GM19240 (cell line): ENCODE measurements around the gene IRF7.

Experiments used
- DNase-seq: peaks from one replicate; pipeline ENCODE4 v3.0.0; 2011; ENCODE audit warnings: low spot score; ENCODE audit not compliant: insufficient read length

The IRF7 gene

GRCh38 chr11:621838-622237, 6.1 kb upstream of the IRF7 start:
- no peak for DNase-seq

GRCh38 chr11:620935-621814, 5.4 kb upstream of the IRF7 start:
- no peak for DNase-seq

- no peak for DNase-seq
Observed at GRCh38 chr11:620201-620600, 4.5 kb upstream of the IRF7 start.

DNA sequence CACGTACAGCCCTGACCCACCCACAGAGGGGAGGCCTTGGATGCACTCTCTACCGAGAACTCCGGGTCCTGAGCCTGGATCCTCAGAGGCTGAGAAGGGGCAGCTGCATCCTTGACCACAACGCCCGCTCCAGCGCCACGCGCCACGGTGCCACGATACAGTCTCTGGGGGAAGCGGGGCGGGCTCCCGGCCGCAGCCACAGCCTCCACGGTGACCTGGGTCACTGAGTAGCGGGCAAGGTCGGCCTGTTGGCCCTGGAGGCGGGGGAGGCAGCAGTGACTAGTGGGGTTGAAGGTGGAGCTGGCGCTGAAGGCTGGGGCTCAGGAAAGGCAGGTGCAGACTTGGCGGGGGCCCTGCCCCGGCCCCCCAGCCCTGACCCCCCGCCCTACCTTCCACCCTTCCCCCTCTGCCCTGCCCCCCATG, 3.9 kb upstream of the IRF7 start:
- DNase-seq: no peak

GRCh38 chr11:618856-619627, 3.3 kb upstream of the IRF7 start:
- no peak for DNase-seq

DNA sequence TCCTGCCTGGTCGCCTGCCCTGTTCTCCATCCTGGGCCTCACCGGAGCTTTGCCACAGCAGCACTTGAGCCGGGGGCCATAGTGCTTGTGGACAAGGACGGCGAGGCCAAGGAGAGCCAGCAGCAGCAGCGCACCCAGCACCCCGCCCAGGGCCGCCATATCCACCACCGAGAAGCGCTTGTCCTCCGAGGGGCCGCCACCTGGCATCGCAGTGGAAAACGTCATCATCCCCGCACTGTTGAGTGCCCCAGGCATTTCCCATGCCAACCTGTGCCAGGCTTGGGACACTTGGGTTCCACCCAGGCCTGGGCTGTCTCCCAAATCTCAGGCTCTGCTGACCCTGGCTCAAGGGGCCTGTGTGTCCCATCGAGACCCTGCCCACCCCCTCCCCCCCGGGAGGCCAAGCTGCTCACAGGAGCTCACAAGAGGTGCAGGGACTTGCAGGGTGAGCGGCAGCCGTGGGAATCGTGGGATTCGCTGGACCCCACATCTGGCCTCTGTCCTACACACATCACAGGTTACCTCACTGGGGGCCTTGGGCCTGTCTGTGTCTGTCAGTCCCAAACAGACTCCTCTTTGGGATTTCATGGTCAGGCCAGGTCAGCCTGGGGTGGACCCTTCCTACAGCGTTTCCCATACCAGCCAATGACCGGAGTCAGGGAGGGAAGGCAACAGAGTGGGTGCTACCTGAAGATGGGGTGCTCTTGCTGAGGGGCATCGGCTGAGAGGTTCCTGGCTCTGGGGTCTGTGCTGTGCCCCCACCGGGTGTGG, 2.3 kb upstream of the IRF7 start:
- no peak for DNase-seq

DNA sequence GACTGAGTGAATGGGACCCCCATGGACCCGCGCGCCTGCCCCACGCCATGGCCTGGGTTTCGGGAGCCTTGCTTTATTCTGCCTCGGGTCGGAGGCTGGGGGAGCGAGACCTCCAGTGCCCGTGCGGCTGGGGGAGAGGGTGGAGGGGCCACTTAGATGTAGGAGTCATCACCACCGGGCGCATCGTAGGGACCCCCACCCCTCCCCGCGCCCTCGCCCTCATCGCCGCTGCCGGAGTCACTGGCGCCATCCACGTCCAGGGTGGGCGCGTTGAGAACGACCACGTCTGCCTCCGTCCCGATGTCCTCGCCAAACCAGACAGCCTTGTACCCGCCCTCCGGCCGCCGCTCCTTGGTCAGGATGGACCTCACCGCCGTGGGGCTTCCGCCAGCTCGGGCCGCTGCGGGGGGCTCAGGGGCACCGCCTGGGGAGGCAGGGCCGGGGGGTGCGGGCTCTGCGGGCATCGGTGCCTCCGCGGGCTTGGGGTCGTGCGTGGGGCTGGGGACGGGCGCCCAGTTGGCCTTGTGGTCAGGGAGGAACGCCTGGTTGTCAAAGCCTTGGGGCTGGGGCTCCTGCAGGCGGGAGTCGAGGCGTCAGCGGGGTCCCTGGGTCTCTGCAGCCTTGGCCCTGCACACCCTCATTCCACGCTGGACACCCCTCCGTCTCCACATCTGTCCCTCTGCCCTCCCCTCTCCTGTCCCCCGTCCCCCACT, 1.6 kb upstream of the IRF7 start:
- DNase-seq: no peak

DNA sequence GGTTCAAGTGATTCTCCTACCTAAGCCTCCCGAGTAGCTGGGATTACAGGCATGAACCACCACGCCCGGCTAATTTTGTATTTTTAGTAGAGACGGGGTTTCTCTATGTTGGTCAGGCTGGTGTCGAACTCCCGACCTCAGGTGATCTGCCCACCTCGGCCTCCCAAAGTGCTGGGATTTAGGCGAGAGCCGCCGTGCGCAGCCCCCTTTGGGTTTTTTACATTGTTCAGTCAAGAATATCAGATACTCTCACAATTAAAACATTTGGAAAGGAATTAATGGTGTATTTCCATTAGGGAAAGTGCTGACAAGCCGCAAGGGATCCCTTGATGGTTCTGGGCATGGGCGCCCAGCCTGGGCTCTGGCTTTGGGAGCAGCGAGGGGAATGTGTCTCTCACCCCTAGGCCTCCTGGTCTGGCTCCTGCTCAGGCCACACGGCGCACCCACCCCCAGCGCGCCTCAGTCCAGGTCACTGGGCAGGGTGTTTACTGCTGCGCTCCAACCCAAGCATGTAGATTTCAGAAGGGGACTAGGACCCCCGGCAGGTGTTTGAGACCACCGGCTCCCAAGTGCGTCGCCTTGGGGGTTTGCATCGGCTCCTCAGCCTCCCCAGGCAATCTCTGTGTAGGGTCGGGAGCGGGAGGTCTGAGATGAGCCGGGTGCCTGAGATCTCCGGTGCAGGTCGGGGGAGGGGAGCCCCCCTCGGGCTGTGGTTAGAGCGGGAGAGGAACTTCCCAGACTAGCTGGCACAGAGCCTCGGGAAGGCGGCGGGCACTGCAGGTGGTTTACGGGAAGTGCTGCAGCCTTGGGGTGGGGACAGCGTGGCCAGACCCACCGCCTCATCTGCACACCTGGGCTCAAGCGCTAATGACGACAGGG, 809 bp upstream of the IRF7 start:
- DNase-seq: no peak

- DNase-seq: no peak
Observed at GRCh38 chr11:614623-615503, 887 bp downstream of the IRF7 start.

- no peak for DNase-seq
Observed at GRCh38 chr11:614021-614622, 1.6 kb downstream of the IRF7 start.

DNA sequence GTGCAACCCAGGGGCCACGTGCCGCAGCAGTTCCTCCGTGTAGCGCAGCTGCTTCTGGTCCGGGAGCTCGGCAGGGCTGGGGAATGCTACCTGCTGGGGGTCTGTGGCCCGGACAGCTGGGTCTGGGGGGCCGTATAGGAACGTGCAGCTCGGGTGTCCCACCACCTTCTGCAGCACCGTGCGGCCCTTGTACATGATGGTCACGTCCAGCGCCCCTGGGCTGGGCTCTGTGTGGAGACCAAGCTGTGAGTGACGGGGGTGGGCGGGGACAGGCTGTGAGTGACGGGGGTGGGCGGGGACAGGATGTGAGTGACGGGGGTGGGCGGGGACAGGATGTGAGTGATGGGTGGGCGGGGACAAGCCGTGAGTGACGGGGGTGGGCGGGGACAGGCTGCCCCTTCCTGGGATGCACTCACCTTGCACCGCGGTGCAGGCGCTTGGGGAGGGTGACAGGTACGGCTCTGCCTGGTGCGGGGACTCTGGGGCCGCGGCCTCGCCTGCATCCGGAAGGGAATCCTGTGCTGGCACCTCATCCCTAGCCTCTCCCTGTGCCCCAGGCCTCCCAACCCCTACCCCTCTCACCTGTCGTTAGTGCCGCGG, 2.3 kb downstream of the IRF7 start:
- no peak for DNase-seq

DNA sequence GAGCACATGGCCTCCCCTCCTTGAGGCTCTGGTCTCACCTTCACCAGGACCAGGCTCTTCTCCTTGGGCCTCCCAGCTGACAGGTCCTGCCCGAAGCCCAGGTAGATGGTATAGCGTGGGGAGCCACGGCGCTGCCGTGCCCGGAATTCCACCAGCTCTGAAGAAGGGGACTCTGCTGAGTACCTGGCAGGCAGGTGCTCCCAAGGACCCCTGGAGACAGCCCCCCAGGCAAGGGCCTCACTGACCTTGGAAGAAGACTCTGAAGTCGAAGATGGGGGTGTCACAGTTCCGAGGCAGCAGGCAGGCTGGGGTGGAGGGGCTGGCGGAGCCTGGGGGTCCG, 2.8 kb downstream of the IRF7 start:
- no peak for DNase-seq

GRCh38 chr11:612201-612960, 3.4 kb downstream of the IRF7 start:
- no peak for DNase-seq

- DNase-seq: no peak
Observed at GRCh38 chr11:611001-611996, 4.5 kb downstream of the IRF7 start.

DNA sequence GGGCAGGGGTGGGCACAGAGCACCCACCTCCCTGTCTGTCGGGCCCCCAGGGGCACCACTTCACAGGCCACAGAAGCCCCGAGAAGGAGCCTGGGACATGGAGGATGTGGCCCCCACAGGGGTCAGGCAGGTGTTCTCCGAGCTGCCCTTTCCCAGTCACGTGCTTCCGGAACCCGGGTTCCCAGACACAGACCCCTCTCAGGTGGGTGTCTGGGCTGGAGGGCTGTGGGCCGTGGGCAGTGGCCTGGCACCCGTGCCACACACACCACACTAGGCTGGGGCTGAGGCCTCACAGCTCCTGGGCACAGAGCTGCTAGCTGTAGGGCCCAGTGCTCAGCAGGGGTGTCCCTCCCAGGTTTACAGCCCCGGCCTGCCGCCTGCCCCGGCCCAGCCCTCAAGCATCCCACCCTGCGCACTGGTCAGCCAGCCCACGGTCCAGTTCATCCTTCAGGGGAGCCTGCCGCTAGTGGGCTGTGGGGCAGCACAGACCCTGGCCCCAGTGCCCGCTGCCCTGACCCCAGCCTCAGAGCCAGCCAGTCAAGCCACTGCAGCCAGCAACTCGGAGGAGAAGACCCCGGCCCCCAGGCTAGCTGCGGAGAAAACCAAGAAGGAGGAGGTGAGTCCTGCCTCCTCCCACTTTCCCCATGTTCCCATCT, 5.5 kb downstream of the IRF7 start:
- DNase-seq: no peak

DNA sequence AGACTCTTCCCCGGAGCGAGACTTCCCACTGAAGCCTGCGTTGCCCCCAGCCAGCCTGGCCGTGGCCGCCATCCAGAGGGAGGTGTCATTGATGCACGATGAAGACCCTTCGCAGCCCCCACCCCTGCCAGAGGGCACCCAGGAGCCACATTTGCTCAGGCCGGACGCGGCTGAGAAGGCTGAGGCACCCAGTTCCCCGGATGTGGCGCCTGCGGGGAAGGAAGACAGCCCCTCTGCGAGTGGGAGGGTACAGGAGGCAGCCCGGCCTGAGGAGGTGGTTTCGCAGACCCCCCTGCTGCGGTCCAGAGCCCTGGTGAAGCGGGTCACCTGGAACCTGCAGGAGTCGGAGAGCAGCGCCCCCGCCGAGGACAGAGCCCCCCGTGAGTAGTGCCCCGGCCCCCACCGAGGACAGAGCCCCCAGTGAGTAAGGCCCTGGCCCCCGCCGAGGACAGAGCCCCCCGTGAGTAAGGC, 6.4 kb downstream of the IRF7 start:
- no peak for DNase-seq
